Measurements from ENCODE around the gene PSMC3.

GRCh38 chr11:47451436-47451835, 25.2 kb upstream of the PSMC3 start:
- TF ChIP-seq GATA3 (IDR thresholded peaks at IDR 0.05; ENCODE audit: low read depth, low read length) = no peak
- no peak for TF ChIP-seq GATA2 (IDR thresholded peaks at IDR 0.05; ENCODE audit: low read depth, low read length)
